Transverse colon (tissue), 4 donors: ENCODE results near the gene HELZ. TPM values are rescaled to one million over a fixed set of nuclear protein-coding genes. Genes with fewer than 3 reads are reported as not detected.
"Not testable (repeated sequence)": the region's sequence is repeated elsewhere in the genome, so short reads cannot be mapped to it uniquely, and the experiment has no call there.

Experiments used
- DNase-seq: peaks from one replicate; pipeline ENCODE4 v3.0.0-alpha.2; 2019
- H3K27ac ChIP-seq, 4 donors: fragments of 200-600 bp; sonication (generic); 2 replicates each; pipeline ENCODE4 v1.5.1; 2016 to 2018; ENCODE audit warnings: inconsistent platforms in 4 of 4
- H3K27me3 ChIP-seq: fragments of 200-600 bp; sonication (generic); 2 replicates; pipeline ENCODE4 v1.5.1; 2017; ENCODE audit warnings: inconsistent platforms
- H3K36me3 ChIP-seq, 4 donors: fragments of 200-600 bp; sonication (generic); 2 replicates each; pipeline ENCODE4 v1.5.1; 2017 to 2019; ENCODE audit warnings: inconsistent platforms in 4 of 4
- H3K4me1 ChIP-seq, 4 donors: fragments of 200-600 bp; sonication (generic); 2 replicates each; pipeline ENCODE4 v1.5.1; 2017 to 2020; ENCODE audit warnings: inconsistent platforms in 4 of 4
- H3K4me3 ChIP-seq, 4 donors: fragments of 200-600 bp; sonication (generic); 1 replicate in 1 of 4; 2 replicates in 3 of 4; pipeline versions ENCODE4 v1.5.1 to v1.6.1; 2017 to 2019; ENCODE audit warnings: inconsistent platforms in 4 of 4
- H3K9me3 ChIP-seq, 2 donors: fragments of 200-600 bp; sonication (generic); 2 replicates each; pipeline ENCODE4 v1.5.1; 2017 to 2019; ENCODE audit warnings: inconsistent platforms in 2 of 2
- CTCF ChIP-seq, 5 experiments: fragments of 200-600 bp in 3 of 5; fragments of 450-650 bp in 2 of 5; sonication (generic) in 3 of 5; IDR thresholded peaks; 1 replicate in 2 of 5; 2 replicates in 3 of 5; pipeline ENCODE4 v1.5.1; 2016 to 2017; ENCODE audit warnings: antibody characterized with exemption in 5 of 5, inconsistent platforms in 3 of 5, mild to moderate bottlenecking in 2 of 5, moderate library complexity in 1 of 5
- EP300 ChIP-seq: sonication (generic); formaldehyde crosslinking; IDR thresholded peaks from one replicate; pipeline ENCODE4 v1.6.1; 2017; ENCODE audit warnings: antibody characterized with exemption, low read depth
- POLR2A ChIP-seq: fragments of 450-650 bp; IDR thresholded peaks from one replicate; pipeline ENCODE4 v1.6.1; 2016; ENCODE audit warnings: antibody characterized with exemption, mild to moderate bottlenecking, moderate library complexity
- POLR2AphosphoS5 ChIP-seq, 3 donors: sonication (generic); formaldehyde crosslinking; IDR thresholded peaks; one replicate each; pipeline ENCODE4 v1.6.1; 2016; ENCODE audit warnings: antibody characterized with exemption in 3 of 3
- WGBS, 2 donors: methylation state at CpG; one replicate each; pipeline ENCODE4 v1.1.5; 2018; ENCODE audit warnings: low coverage in 1 of 2; 5-methylcytosine and 5-hydroxymethylcytosine counted together
- in situ Hi-C, 4 donors: fragments of 200-750 bp; cut with MboI; loops; one replicate each; pipeline versions ENCODE4 v1.15.0 to v1.15.1; 2017; ENCODE audit warnings: low sequenced_read_pairs in 3 of 4, low pct_ligation_motif_present in 1 of 4, low pct_unique_long_range_greater_than_20kb in 1 of 4
- intact Hi-C: fragments of 100-400 bp; cut with DNase I; formaldehyde crosslinking; loops from one replicate; pipeline ENCODE4 v1.15.1; 2023; ENCODE audit warnings: low total_unique reads
- total RNA-seq, 4 donors: library from RNA; depleted of rRNA; stranded (reverse); fragments of >200 nt; gene quantifications; one replicate each; pipeline ENCODE4 v1.1.0, GENCODE V29; 2016

HELZ gene
- total RNA-seq, 4 donors from 2014 or later, result 31.8 to 126 (median 56.0) TPM

GRCh38 chr17:67041531-67041930 lies 203.5 kb downstream of the HELZ start:
- Histone ChIP-seq H3K27ac (no peak overlapping the region), H3K36me3 (no peaks in the 10 kb centered on the region), H3K4me1 (peaks cover 0 to 15% (median 6%) of the 10 kb centered on the region in 4 donors), H3K4me3 (no peak overlapping the region), H3K27me3 (no peaks in the 10 kb centered on the region), H3K9me3 (no peaks in the 10 kb centered on the region)
- no peak for DNase-seq
- 79 to 84% methylated on average over 3 to 7 of the region's 7 CpGs for WGBS, 2 donors
- no peak for TF ChIP-seq POLR2A
- no peak for TF ChIP-seq POLR2AphosphoS5 (IDR thresholded peaks at IDR 0.05)
- TF ChIP-seq CTCF (IDR thresholded peaks at IDR 0.05), result no peak
- TF ChIP-seq EP300, result no peak
- in situ Hi-C loops, result no loop called here
- intact Hi-C loops, result no loop called here

GRCh38 chr17:67041119-67041518 lies 203.9 kb downstream of the HELZ start:
- H3K4me1 ChIP-seq, result peaks cover 0 to 10% (median 3%) of the 10 kb centered on the region in 4 donors
- H3K9me3 ChIP-seq, H3K4me3 ChIP-seq, H3K27ac ChIP-seq, in situ Hi-C loops, H3K36me3 ChIP-seq, DNase-seq, intact Hi-C loops, H3K27me3 ChIP-seq: not testable (repeated sequence)
- WGBS, 2 donors, result 93 to 96% methylated on average over 2 to 5 of the region's 5 CpGs

- Histone ChIP-seq H3K27ac (no peak overlapping the region), H3K4me1 (peaks cover 0 to 6% (median 0%) of the 10 kb centered on the region in 4 donors), H3K9me3 (no peaks in the 10 kb centered on the region), H3K27me3 (no peaks in the 10 kb centered on the region), H3K36me3 (no peaks in the 10 kb centered on the region), H3K4me3 (no peak overlapping the region)
- DNase-seq, result no peak
- intact Hi-C loops (no loop called here), in situ Hi-C loops (no loop called here)
- WGBS, 2 donors, result 86% methylated on average over 6 of the region's 6 CpGs; no CpG with 5 or more reads in 1 of the 2 donors
- no peak for TF ChIP-seq CTCF (IDR thresholded peaks at IDR 0.05)
- no peak for TF ChIP-seq POLR2A
- TF ChIP-seq EP300, result no peak
- no peak for TF ChIP-seq POLR2AphosphoS5 (IDR thresholded peaks at IDR 0.05)
Observed at GRCh38 chr17:67040652-67041051, 204.3 kb downstream of the HELZ start.

GRCh38 chr17:67038861-67039365 lies 206.1 kb downstream of the HELZ start:
- DNase-seq, result no peak
- Histone ChIP-seq H3K4me1 (peaks cover 0 to 6% (median 0%) of the 10 kb centered on the region in 4 donors), H3K27ac (no peak overlapping the region), H3K36me3 (no peaks in the 10 kb centered on the region), H3K9me3 (no peaks in the 10 kb centered on the region), H3K27me3 (no peaks in the 10 kb centered on the region), H3K4me3 (no peak overlapping the region)
- TF ChIP-seq POLR2A, result no peak
- no peak for TF ChIP-seq POLR2AphosphoS5 (IDR thresholded peaks at IDR 0.05)
- 17 to 59% methylated on average over 2 to 5 of the region's 5 CpGs for WGBS, 2 donors
- in situ Hi-C loops, result no loop called here
- intact Hi-C loops, result no loop called here

- no peak overlapping the region for H3K27ac ChIP-seq
- 69 to 70% methylated on average over 6 to 11 of the region's 11 CpGs for WGBS, 2 donors
- no peak for DNase-seq
- H3K27me3 ChIP-seq, result no peaks in the 10 kb centered on the region
- no peak for TF ChIP-seq POLR2AphosphoS5 (IDR thresholded peaks at IDR 0.05)
- no peak overlapping the region for H3K4me3 ChIP-seq
- in situ Hi-C loops (no loop called here), intact Hi-C loops (no loop called here)
- no peaks in the 10 kb centered on the region for H3K4me1 ChIP-seq
- no peaks in the 10 kb centered on the region for H3K36me3 ChIP-seq
- H3K9me3 ChIP-seq, result no peaks in the 10 kb centered on the region
Observed at GRCh38 chr17:67035131-67036083, 209.6 kb downstream of the HELZ start.
